Endodermal cell (in vitro differentiated cells): ENCODE data around the gene CDK11A. TPM values are rescaled to one million over a fixed set of nuclear protein-coding genes. Genes with fewer than 3 reads are reported as not detected.
A peak's percentile ranks its signal among the peaks of the same experiment; 100 is the strongest.
"Not testable (repeated sequence)": the region's sequence is repeated elsewhere in the genome, so short reads cannot be mapped to it uniquely, and the experiment has no call there.

Source experiments
- DNase-seq: peaks from one replicate; pipeline ENCODE4 v3.0.0-alpha.2; 2017
- H3K27ac ChIP-seq: 2 replicates; pipeline ENCODE4 v1.5.1; 2013; ENCODE audit warnings: mild to moderate bottlenecking, low read depth, low read length, moderate library complexity
- H3K27me3 ChIP-seq: 2 replicates; pipeline ENCODE4 v1.6.1; 2013; ENCODE audit warnings: mild to moderate bottlenecking, low read length, moderate library complexity; ENCODE audit not compliant: insufficient read depth, control insufficient read depth, poor library complexity, severe bottlenecking
- H3K36me3 ChIP-seq: 2 replicates; pipeline ENCODE4 v1.7.0; 2013; ENCODE audit warnings: mild to moderate bottlenecking, low read length, moderate library complexity; ENCODE audit not compliant: control insufficient read depth, insufficient read depth
- H3K4me1 ChIP-seq: one replicate; pipeline ENCODE4 v1.7.0; 2013; ENCODE audit warnings: low read length; ENCODE audit not compliant: control insufficient read depth, insufficient read depth
- H3K4me3 ChIP-seq: 2 replicates; pipeline ENCODE4 v1.5.1; 2013; ENCODE audit warnings: mild to moderate bottlenecking, low read length, moderate library complexity
- H3K9ac ChIP-seq: 2 replicates; pipeline ENCODE4 v1.6.1; 2013; ENCODE audit warnings: mild to moderate bottlenecking, low read length, moderate library complexity; ENCODE audit not compliant: poor library complexity, severe bottlenecking; ENCODE audit errors: extremely low read depth
- H3K9me3 ChIP-seq: 2 replicates; pipeline ENCODE4 v1.6.1; 2013; ENCODE audit warnings: mild to moderate bottlenecking, low read length, moderate library complexity; ENCODE audit not compliant: control insufficient read depth
- H3K27ac Mint-ChIP-seq: 2 replicates; pipeline ENCODE4 v1.8.0; 2020; ENCODE audit warnings: mixed read lengths
- H3K27me3 Mint-ChIP-seq: 2 replicates; pipeline ENCODE4 v1.8.0; 2021; ENCODE audit warnings: mild to moderate bottlenecking, mixed read lengths; ENCODE audit not compliant: insufficient read depth
- H3K36me3 Mint-ChIP-seq: 2 replicates; pipeline ENCODE4 v1.8.0; 2020; ENCODE audit warnings: low read depth, mixed read lengths
- H3K4me1 Mint-ChIP-seq: 2 replicates; pipeline ENCODE4 v1.8.0; 2020; ENCODE audit warnings: mixed read lengths
- H3K4me3 Mint-ChIP-seq: 2 replicates; pipeline ENCODE4 v1.8.0; 2020; ENCODE audit warnings: mild to moderate bottlenecking, moderate library complexity, mixed read lengths
- H3K9me3 Mint-ChIP-seq: 2 replicates; pipeline ENCODE4 v1.8.0; 2020; ENCODE audit warnings: mild to moderate bottlenecking, mixed read lengths
- CTCF ChIP-seq: fragments of 200-600 bp; sonication (generic); conservative IDR thresholded peaks from 2 replicates; pipeline ENCODE4 v1.5.0; 2021; ENCODE audit warnings: antibody characterized with exemption, mild to moderate bottlenecking
- WGBS, 2 experiments: methylation state at CpG; one replicate each; pipeline versions ENCODE4 v1.1.5 to v1.1.7; 2013; ENCODE audit warnings: missing lambda C conversion rate in 2 of 2, mixed read lengths in 1 of 2; ENCODE audit not compliant: insufficient coverage in 1 of 2, insufficient read length in 1 of 2; 5-methylcytosine and 5-hydroxymethylcytosine counted together
- total RNA-seq, 2 donors: library from RNA; stranded (reverse); fragmentation: NEBNext Ultra II Directional in 1 of 2; extraction: Animal tissue kit (Norgen Biotek cat#: 25700) in 1 of 2; gene quantifications; 2 replicates in 1 of 2; 3 replicates in 1 of 2; pipeline ENCODE4 v1.2.1, GENCODE V29; 2021

The CDK11A gene
- total RNA-seq, 2 donors from 2014 or later = 61.0 to 62.1 TPM

GRCh38 chr1:1728308-1729005 lies 4.3 kb upstream of the CDK11A start:
- H3K4me3 Mint-ChIP-seq, H3K36me3 Mint-ChIP-seq, H3K27ac ChIP-seq, DNase-seq, H3K27me3 ChIP-seq, H3K27ac Mint-ChIP-seq, H3K4me3 ChIP-seq, H3K4me1 Mint-ChIP-seq, H3K9ac ChIP-seq, H3K9me3 Mint-ChIP-seq, H3K4me1 ChIP-seq, H3K27me3 Mint-ChIP-seq, H3K9me3 ChIP-seq: not testable (repeated sequence)
- H3K36me3 ChIP-seq = peaks cover 11% of the 10 kb centered on the region
- 88 to 89% methylated on average over 7 to 10 of the region's 14 CpGs for WGBS, 2 experiments

GRCh38 chr1:1727131-1727651 lies 3.0 kb upstream of the CDK11A start:
- not testable (repeated sequence) for H3K4me1 Mint-ChIP-seq, H3K9me3 Mint-ChIP-seq, H3K36me3 Mint-ChIP-seq, H3K9ac ChIP-seq, H3K36me3 ChIP-seq, H3K4me3 Mint-ChIP-seq, H3K4me3 ChIP-seq, DNase-seq, H3K27me3 Mint-ChIP-seq, H3K9me3 ChIP-seq, H3K27ac Mint-ChIP-seq, H3K4me1 ChIP-seq, H3K27me3 ChIP-seq, H3K27ac ChIP-seq
- 92 to 100% methylated on average over 1 to 9 of the region's 12 CpGs for WGBS, 2 experiments

GRCh38 chr1:1726088-1726487 lies 1.9 kb upstream of the CDK11A start:
- not testable (repeated sequence) for H3K36me3 ChIP-seq, DNase-seq, H3K4me3 Mint-ChIP-seq, H3K27me3 Mint-ChIP-seq, H3K27me3 ChIP-seq, H3K9me3 ChIP-seq, H3K9ac ChIP-seq, H3K27ac ChIP-seq, H3K4me1 Mint-ChIP-seq, H3K4me3 ChIP-seq, H3K4me1 ChIP-seq, H3K36me3 Mint-ChIP-seq, H3K9me3 Mint-ChIP-seq
- 94 to 96% methylated on average over 15 to 17 of the region's 17 CpGs for WGBS, 2 experiments
- peak overlapping the region; percentile 30 for H3K27ac Mint-ChIP-seq

- Histone ChIP-seq H3K9me3 (no peaks in the 10 kb centered on the region), H3K9ac (no peak overlapping the region), H3K27ac (no peak overlapping the region), H3K27me3 (no peaks in the 10 kb centered on the region), H3K36me3 (peaks cover 21% of the 10 kb centered on the region), H3K4me3 (no peak overlapping the region), H3K4me1 (no peaks in the 10 kb centered on the region)
- 80% methylated on average over 7 of the region's 7 CpGs; no CpG with 5 or more reads in 1 of the 2 experiments for WGBS, 2 experiments
- no peak overlapping the region for H3K27ac Mint-ChIP-seq
- H3K4me1 Mint-ChIP-seq = no peaks in the 10 kb centered on the region
- H3K4me3 Mint-ChIP-seq = no peak overlapping the region
- H3K36me3 Mint-ChIP-seq = peaks cover 29% of the 10 kb centered on the region
- no peaks in the 10 kb centered on the region for H3K9me3 Mint-ChIP-seq
- no peak for TF ChIP-seq CTCF
- no peaks in the 10 kb centered on the region for H3K27me3 Mint-ChIP-seq
- no peak for DNase-seq
Observed at GRCh38 chr1:1721201-1721600, 3.0 kb downstream of the CDK11A start.

- not testable (repeated sequence) for H3K4me3 Mint-ChIP-seq, H3K27me3 ChIP-seq, H3K4me1 ChIP-seq, H3K9me3 ChIP-seq, DNase-seq, H3K4me3 ChIP-seq, H3K27ac ChIP-seq, H3K27ac Mint-ChIP-seq, H3K27me3 Mint-ChIP-seq, H3K9me3 Mint-ChIP-seq, H3K9ac ChIP-seq, H3K4me1 Mint-ChIP-seq
- peaks cover 27% of the 10 kb centered on the region for H3K36me3 Mint-ChIP-seq
- H3K36me3 ChIP-seq = peaks cover 17% of the 10 kb centered on the region
- WGBS, 2 experiments = 94 to 97% methylated on average over 4 to 13 of the region's 18 CpGs
Observed at GRCh38 chr1:1715109-1715883, 8.9 kb downstream of the CDK11A start.

- H3K4me3 ChIP-seq, H3K27me3 Mint-ChIP-seq, H3K4me3 Mint-ChIP-seq, H3K27me3 ChIP-seq, H3K4me1 Mint-ChIP-seq, H3K36me3 Mint-ChIP-seq, H3K4me1 ChIP-seq, H3K9ac ChIP-seq, H3K36me3 ChIP-seq, DNase-seq, H3K9me3 Mint-ChIP-seq, H3K9me3 ChIP-seq, H3K27ac ChIP-seq, H3K27ac Mint-ChIP-seq: not testable (repeated sequence)
- no CpG with 5 or more reads among the region's 20 CpGs for WGBS, 2 experiments
Observed at GRCh38 chr1:1707897-1708296, 16.3 kb downstream of the CDK11A start.
